Ectodermal cell (in vitro differentiated cells): ENCODE measurements around the gene PKN1.
A peak's percentile ranks its signal among the peaks of the same experiment; 100 is the strongest.

Experiments
- H3K27ac ChIP-seq: 2 replicates; pipeline ENCODE4 v1.7.0; 2013; ENCODE audit warnings: mild to moderate bottlenecking, low read depth, low read length; ENCODE audit not compliant: insufficient read depth, poor library complexity, severe bottlenecking
- H3K27me3 ChIP-seq: 2 replicates; pipeline ENCODE4 v1.7.0; 2013; ENCODE audit warnings: mild to moderate bottlenecking, low read length; ENCODE audit not compliant: insufficient read depth, control insufficient read depth, poor library complexity, severe bottlenecking
- H3K36me3 ChIP-seq: one replicate; pipeline ENCODE4 v1.7.0; 2013; ENCODE audit warnings: low read length; ENCODE audit not compliant: control insufficient read depth, insufficient read depth
- H3K4me1 ChIP-seq: one replicate; pipeline ENCODE4 v1.7.0; 2013; ENCODE audit warnings: low read length; ENCODE audit not compliant: control insufficient read depth, insufficient read depth
- H3K4me3 ChIP-seq: 2 replicates; pipeline ENCODE4 v1.7.0; 2013; ENCODE audit warnings: low read depth, low read length, control low read depth; ENCODE audit not compliant: insufficient read depth
- H3K9me3 ChIP-seq: 2 replicates; pipeline ENCODE4 v1.7.0; 2013; ENCODE audit warnings: mild to moderate bottlenecking, low read length, moderate library complexity; ENCODE audit not compliant: control insufficient read depth
- WGBS, 2 experiments: methylation state at CpG; one replicate each; pipeline ENCODE4 v1.1.7; 2013; ENCODE audit warnings: missing lambda C conversion rate in 2 of 2; 5-methylcytosine and 5-hydroxymethylcytosine counted together

PKN1 gene

DNA sequence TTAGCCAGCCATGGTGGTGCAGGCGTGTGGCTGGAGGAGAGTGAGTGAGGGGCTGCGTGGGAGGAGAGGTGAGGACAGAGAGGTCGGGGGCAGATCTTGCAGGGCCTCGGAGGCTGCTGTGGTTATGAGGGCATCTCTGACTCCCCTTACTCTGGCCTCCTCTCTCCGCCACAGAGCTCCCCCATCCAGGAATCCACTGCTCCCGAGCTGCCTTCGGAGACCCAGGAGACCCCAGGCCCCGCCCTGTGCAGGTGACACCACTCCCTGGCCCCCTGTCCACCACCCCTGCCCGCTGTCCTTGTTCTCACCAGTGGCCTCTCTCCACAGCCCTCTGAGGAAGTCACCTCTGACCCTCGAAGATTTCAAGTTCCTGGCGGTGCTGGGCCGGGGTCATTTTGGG is 34.3 kb downstream of the PKN1 start:
- WGBS, 2 experiments: 94 to 95% methylated on average over 12 of the region's 12 CpGs
- Histone ChIP-seq H3K27ac (no peak overlapping the region), H3K4me1 (peaks cover 1% of the 10 kb centered on the region), H3K9me3 (no peaks in the 10 kb centered on the region), H3K4me3 (no peak overlapping the region), H3K27me3 (peaks cover 2% of the 10 kb centered on the region), H3K36me3 (peaks cover 27% of the 10 kb centered on the region)

DNA sequence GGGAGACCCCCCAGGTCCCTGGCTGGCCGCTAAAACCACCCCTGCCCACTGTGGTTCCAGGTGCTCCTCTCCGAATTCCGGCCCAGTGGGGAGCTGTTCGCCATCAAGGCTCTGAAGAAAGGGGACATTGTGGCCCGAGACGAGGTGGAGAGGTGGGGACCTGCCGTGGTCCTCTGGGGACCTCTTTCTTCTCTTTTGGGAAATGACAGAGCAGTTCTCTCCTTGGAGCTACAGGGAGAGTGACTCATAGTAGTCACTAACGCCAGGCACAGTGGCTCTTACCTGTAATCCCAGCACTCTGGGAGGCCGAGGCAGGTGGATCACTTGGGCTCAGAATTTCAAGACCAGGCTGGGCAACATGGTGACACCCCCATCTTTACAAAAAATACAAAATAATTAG is 34.7 kb downstream of the PKN1 start:
- H3K4me3 ChIP-seq: no peak overlapping the region
- peaks cover 5% of the 10 kb centered on the region for H3K4me1 ChIP-seq
- peaks cover 7% of the 10 kb centered on the region for H3K27me3 ChIP-seq
- H3K36me3 ChIP-seq: peaks cover 24% of the 10 kb centered on the region
- H3K9me3 ChIP-seq: no peaks in the 10 kb centered on the region
- no peak overlapping the region for H3K27ac ChIP-seq
- WGBS, 2 experiments: 82 to 85% methylated on average over 9 of the region's 9 CpGs

DNA sequence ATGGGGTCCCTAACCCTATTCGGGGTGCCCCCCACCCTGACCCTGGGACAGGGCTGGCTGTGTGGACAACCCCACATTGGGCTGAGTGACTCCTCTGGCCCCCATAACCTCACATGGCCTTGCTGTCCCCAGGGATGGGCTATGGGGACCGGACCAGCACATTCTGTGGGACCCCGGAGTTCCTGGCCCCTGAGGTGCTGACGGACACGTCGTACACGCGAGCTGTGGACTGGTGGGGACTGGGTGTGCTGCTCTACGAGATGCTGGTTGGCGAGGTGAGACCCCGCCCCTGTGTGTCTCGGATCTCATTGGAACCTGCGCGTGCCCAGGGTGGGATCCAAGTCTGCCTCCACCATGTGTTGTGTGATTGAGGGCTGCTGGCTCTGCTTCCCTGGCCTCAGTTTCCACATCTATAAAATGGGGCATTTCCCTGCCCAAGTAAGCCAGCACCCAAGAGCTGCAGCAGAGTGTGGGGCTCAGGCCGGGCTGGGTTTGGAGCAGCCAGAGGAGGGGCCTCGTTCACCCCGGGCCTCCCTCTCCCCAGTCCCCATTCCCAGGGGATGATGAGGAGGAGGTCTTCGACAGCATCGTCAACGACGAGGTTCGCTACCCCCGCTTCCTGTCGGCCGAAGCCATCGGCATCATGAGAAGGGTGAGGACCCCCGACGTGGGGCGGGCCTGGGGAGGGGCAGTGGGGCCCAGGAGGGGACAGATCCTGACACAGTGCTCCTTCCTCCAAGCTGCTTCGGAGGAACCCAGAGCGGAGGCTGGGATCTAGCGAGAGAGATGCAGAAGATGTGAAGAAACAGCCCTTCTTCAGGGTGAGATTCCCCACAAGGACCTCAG is 37.1 kb downstream of the PKN1 start:
- Histone ChIP-seq H3K9me3 (no peaks in the 10 kb centered on the region), H3K27me3 (peaks cover 13% of the 10 kb centered on the region), H3K4me1 (peaks cover 12% of the 10 kb centered on the region), H3K27ac (no peak overlapping the region), H3K36me3 (peaks cover 10% of the 10 kb centered on the region), H3K4me3 (no peak overlapping the region)
- WGBS, 2 experiments: 95 to 96% methylated on average over 32 of the region's 32 CpGs

DNA sequence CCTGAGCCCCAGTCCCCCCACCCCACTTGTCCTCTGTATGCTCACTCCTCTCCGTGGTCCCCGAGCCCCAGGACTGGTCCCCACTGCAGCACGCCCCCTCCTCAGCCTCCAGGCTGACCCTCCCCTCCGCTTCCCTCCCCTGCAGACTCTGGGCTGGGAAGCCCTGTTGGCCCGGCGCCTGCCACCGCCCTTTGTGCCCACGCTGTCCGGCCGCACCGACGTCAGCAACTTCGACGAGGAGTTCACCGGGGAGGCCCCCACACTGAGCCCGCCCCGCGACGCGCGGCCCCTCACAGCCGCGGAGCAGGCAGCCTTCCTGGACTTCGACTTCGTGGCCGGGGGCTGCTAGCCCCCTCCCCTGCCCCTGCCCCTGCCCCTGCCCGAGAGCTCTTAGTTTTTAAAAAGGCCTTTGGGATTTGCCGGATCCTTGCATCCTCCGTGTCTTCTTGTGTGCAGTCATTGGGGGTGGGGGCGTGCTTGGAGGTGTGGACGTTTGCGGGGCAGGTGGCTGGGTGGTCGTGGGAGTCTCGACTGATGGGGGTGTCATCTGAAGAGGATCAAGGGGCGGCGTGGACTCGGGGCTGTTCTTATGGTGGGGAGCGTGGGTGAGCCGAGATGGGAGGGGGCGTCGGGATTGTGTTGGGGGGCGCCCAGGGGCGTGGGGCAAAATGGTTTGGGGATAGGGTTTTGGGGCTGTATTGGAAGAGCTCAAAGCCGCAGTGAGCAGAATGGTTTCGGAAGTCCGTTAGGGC is 38.5 kb downstream of the PKN1 start:
- WGBS, 2 experiments: 85 to 87% methylated on average over 46 of the region's 46 CpGs

DNA sequence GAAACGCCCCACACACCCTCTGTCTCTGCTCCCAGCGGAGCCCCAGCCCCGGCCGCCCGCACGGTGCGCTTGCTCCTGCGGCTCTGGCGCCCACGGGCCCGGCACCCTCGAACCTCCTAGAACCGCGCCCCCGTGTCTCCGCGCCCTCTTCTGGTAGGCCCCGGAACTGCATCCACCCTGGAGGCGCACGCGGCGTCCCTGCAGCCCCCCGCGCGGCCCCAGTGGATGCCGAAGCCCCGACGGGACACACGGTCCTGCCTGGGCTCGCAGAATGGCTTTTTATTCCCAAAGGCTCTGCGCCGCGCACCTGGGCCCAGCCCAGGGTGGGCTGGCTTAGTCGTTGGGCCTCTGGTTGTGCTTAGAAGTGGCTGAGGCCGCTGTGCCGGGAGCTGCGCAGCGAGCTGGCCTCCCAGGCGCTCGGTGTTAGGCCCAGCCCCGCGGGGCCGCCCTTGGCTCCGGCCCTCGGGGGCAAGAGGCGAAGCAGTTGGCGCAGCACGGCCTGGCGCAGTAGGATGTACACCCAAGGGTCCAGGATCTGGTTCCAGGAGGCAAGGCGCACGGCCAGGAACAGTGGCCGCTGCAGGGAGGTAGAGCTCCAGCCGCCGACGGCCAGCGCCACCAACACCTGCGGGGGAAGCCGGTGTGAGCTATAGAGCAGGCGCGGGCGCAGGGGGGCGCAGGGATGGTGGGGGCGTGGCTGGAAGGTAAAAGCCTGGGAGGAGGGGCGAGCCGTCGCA is 39.3 kb downstream of the PKN1 start:
- peak overlapping the region; percentile 27 for H3K4me3 ChIP-seq
- H3K4me1 ChIP-seq: peaks cover 21% of the 10 kb centered on the region
- H3K27ac ChIP-seq: no peak overlapping the region
- peaks cover 13% of the 10 kb centered on the region for H3K27me3 ChIP-seq
- no peaks in the 10 kb centered on the region for H3K9me3 ChIP-seq
- 7 to 8% methylated on average over 66 of the region's 66 CpGs for WGBS, 2 experiments
- H3K36me3 ChIP-seq: peaks cover 6% of the 10 kb centered on the region

More for the DNA sequence above, 38.5 kb downstream of the PKN1 start:
- Histone ChIP-seq H3K27me3 (peaks cover 13% of the 10 kb centered on the region), H3K4me3 (no peak overlapping the region), H3K9me3 (no peaks in the 10 kb centered on the region), H3K36me3 (peaks cover 10% of the 10 kb centered on the region), H3K4me1 (peaks cover 21% of the 10 kb centered on the region), H3K27ac (no peak overlapping the region)

DNA sequence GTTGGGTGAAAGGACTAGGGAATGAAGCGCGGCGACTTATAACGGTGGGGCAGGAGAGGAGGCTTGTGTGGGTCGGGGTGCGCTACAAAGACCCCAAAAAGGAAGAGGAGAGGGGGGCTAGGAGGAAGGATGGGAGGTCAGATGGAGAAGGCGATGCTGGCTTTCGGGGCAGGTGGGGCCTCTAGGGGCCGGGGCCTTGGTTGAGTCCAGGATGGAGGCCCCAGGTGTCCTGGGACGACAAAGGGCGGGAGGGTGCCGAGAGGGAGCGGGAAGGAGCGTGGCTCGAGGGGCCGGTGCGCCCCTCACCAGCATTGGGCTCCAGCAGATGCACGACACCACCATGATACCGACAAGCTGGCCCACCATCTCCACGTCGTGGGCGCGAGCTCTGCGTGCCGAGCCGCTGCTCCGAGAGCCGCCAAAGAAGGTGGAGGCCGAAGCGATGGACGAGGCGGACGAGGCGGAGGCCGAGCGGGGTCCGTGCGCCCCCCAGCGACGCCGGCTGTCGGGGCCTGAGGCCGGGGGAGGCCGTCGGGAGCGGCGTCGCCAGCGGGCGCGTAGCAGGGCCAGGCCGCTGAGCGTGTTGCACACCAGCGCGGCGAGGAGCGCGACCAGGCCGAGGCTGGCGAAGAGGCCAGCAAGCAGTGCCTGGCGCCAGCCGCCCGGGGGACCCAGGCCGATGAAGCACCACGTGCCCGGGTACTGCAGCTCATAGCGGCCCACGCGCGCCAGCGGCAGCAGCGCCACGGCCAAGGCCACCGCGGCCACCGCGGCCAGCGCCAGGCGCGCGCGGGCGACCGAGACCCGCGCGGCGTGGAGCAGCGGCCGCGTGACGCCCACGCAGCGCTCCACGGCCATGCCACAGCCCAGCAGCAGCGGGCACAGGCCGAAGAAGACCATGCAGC is 40.2 kb downstream of the PKN1 start:
- 93 to 94% methylated on average over 97 of the region's 97 CpGs for WGBS, 2 experiments
- Histone ChIP-seq H3K27me3 (peaks cover 13% of the 10 kb centered on the region), H3K4me3 (no peak overlapping the region), H3K27ac (no peak overlapping the region), H3K4me1 (peaks cover 21% of the 10 kb centered on the region), H3K9me3 (no peaks in the 10 kb centered on the region), H3K36me3 (no peaks in the 10 kb centered on the region)

DNA sequence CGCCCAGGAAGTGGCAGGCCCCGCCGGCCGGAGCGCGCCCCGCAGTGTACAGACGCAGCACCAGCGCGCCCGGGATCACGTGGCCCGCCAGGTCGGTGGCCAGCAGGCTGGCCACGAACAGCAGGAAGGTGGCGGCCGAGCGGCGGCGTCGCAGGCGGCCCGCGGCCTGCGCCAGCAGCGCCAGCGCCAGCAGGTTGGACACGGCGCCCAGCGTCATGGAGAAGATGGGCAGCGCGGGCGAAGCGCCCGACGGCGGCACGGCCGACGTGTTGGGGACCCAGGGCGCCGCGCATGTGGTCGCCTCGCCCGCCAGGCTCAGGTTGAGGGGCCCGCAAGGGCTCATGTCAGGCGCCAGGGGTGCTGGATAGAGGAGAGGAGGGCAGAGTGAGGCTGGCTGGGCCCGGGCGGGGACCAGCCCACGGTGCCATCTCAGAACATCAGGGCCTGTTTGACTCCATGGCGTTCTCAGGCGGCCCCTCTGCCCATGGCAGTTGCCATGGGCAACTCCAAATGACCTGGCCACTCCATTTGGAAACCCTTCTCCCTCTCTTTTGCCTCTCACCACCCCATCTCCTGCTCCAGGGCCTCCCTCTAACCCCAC is 41.0 kb downstream of the PKN1 start:
- peaks cover 21% of the 10 kb centered on the region for H3K4me1 ChIP-seq
- H3K36me3 ChIP-seq: no peaks in the 10 kb centered on the region
- no peak overlapping the region for H3K4me3 ChIP-seq
- H3K27ac ChIP-seq: no peak overlapping the region
- peaks cover 13% of the 10 kb centered on the region for H3K27me3 ChIP-seq
- H3K9me3 ChIP-seq: no peaks in the 10 kb centered on the region
- 95 to 96% methylated on average over 53 of the region's 53 CpGs for WGBS, 2 experiments

DNA sequence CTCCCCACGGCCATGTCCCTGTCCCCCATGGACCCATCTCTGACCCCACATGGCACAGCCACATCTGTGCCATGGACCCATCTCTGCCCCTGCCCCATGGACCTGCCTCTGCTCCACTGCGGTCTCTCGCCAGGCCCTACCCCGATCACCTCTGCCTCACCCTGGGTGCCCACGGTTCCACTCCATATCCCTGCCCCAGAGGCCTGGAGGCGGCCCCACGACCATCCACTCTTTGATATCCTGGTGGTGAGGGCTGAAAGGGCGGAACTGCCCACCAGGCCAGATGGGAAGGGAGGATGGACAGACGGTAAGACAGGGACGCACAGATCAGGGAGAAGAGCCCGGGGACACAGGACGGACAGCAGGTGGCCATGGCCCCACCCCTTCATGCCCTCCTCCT is 41.7 kb downstream of the PKN1 start:
- H3K36me3 ChIP-seq: peaks cover 4% of the 10 kb centered on the region
- H3K27ac ChIP-seq: no peak overlapping the region
- 79 to 80% methylated on average over 12 of the region's 12 CpGs for WGBS, 2 experiments
- H3K9me3 ChIP-seq: no peaks in the 10 kb centered on the region
- H3K27me3 ChIP-seq: peaks cover 13% of the 10 kb centered on the region
- peaks cover 21% of the 10 kb centered on the region for H3K4me1 ChIP-seq
- H3K4me3 ChIP-seq: no peak overlapping the region
